HG03469 (cell line): Measurements from ENCODE around the gene BHLHA9.
"Not testable (repeated sequence)": the region's sequence is repeated elsewhere in the genome, so short reads cannot be mapped to it uniquely, and the experiment has no call there.

Source experiments
- ATAC-seq: cut with Tn5 transposase; IDR thresholded peaks from one replicate; pipeline ENCODE4 v1.9.1; 2021; ENCODE audit warnings: mild to moderate bottlenecking, moderate library complexity, moderate number of reproducible peaks; ENCODE audit not compliant: unreplicated experiment

The BHLHA9 gene

DNA sequence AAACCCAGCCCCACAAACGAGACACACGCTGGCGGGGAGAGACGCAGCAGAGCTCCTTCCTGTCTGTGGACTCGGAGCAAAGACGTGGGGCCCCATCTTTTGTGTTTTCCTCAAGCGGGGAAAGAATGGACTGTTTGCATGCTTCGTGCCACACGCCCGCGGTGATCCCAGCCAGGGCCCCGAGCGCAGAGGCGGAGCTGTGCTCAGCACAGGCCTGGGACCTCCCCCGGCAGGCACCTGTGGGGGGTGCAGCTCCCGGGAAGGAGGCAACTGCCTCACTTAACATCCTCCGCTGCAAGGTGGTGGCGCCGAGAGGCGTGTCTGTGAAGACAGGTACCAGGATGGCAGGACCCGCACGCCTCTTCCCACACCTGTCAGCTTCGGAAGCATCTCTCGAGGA, 28.4 kb downstream of the BHLHA9 start:
- ATAC-seq, result no peak

GRCh38 chr17:1299552-1300370, 29.5 kb downstream of the BHLHA9 start:
- ATAC-seq, result no peak

DNA sequence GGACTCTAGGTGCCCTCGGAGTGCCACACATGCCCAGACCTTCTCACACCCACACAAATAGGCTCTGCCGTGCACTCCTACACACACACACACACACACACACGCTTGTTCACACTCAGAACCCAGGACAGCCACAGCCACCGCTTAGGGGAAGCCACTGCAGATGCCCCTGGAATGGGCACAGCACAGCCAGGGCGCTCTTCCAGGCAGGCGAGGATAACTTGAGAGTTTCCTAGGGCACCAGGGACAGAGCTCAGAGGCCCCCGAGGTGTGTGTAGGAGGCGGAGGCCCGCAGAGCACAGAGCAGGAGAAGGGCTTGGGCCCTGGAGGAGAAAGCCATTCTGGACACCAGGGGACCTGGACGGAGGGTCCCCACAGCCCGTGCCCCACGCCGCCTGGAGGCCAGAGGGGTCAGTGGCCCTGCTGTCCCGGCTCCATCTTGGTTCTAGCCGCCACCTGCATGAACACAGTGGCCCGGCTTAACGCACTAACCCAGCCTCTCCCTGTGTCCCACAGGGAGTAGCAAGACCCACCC, 30.2 kb downstream of the BHLHA9 start:
- no peak for ATAC-seq

GRCh38 chr17:1301546-1301945, 31.3 kb downstream of the BHLHA9 start:
- ATAC-seq, result no peak

- no peak for ATAC-seq
These were observed 32.5 kb downstream of the BHLHA9 start for GRCh38 chr17:1302761-1303160.

DNA sequence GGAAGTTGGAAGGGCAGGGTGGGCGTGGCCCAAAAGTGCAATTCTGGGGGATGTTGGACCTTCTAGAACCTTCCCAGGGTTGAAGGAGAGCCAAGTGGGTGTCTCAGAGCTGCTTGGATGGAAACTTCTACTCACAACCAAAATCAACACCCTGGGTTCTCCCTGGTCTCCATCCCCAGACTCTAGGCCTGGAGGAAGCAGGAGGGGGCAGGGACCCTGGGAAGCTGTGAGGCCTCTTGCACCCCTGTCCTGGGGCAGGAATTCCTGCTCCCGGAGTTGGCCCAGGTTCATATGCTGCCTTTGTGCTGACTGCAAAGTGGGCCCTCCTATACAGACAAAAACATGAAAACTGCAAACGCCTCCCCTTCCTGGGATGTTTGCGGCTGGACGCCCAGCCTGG, 34.3 kb downstream of the BHLHA9 start:
- no peak for ATAC-seq

DNA sequence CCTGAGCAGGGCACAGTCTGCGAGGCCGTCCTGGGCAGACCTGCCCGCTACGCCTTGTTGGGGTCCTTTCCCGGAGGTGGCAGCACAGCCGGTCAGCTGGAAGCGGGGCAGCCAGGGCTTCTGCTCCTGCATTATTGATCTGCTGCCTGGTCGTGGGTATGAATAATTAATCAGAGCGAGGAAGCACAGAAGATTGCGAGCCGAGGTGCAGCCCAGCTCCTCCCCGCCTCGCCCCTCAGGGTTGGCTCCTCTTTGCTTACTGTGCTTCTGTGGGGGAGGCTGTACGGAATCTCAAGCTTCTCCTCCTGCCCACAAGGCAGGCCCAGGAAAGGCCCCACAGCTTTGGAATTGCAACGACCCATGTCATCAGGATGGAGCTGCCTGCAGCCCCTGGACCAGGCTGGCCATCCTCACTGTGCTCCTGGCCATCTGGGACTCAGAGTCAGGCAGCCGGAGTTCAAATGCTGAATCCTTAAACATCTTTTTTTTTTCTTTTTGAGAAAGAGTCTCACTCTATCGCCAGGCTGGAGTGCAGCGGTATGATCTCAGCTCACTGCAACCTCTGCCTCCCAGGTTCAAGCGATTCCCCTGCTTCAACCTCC, 34.8 kb downstream of the BHLHA9 start:
- no peak for ATAC-seq

- ATAC-seq, result not testable (repeated sequence)
These were observed 37.6 kb downstream of the BHLHA9 start for GRCh38 chr17:1307829-1308228.

- ATAC-seq, result no peak
These were observed 42.1 kb downstream of the BHLHA9 start for GRCh38 chr17:1312261-1312870.

DNA sequence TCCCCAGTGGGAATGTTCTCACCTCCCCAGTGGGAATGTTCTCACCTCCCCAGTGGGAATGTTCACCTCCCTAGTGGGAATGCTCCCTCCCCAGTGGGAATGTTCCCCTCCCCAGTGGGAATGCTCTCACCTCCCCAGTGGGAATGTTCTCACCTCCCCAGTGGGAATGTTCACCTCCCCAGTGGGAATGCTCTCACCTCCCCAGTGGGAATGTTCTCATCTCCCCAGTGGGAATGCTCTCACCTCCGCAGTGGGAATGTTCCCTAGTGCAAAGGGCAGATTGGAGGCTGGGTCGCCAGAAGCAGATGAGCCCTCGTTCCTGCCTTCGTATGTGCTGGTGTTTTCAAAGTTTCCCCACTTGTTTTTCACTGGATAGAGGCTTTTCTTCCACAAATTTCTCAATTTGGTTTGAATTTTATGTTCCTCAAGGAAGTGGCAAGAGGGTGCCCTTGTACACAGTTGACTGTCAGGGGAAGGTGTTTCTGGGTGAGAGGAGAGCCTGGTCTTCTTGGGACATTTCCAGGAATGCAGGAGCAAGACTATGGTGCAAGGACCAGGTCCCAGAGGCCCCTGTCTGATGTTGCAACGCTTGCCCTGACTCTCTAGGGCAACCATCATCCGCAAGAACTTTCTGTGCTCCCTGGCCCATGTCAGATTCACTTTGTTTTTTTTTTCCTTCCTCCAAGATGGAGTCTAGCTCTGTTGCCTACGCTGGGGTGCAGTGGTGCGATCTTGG, 43.2 kb downstream of the BHLHA9 start:
- no peak for ATAC-seq

GRCh38 chr17:1315409-1315808, 45.2 kb downstream of the BHLHA9 start:
- no peak for ATAC-seq

DNA sequence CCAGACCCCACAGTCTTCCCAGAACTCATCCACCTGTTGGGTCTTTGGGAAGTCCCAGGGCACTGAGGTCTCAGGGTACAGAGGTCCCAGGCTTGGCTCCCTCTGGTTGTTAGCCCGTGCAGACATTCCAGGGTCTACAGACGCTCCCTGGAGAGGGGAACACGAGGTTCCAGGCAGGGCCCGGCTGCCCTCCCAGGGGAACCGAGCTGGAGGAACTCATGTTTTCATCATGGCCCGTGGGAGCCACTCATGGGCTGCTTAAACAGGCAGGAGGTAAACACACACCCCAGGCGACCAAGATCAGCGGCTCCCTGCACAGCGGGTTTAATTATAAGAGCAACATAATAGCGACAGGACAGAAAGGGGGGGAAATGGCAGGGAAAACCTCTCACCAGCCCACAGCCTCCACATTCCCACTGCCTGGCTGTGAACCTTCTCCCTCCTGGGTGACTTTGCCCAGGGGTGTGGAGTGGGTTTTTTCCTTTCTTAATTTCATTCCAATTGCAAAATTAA, 45.7 kb downstream of the BHLHA9 start:
- no peak for ATAC-seq
